ENCODE results near the gene TRABD2B.

Gene TRABD2B

GRCh38 chr1:47812904-47813514 lies 184.2 kb downstream of the TRABD2B start:
- Mint-ChIP-seq H3K27ac (no peak overlapping the region), H3K27me3 (no peaks in the 10 kb centered on the region), H3K4me3 (no peak overlapping the region), H3K36me3 (ENCODE audit: low read depth) (no peaks in the 10 kb centered on the region), H3K9me3 (no peaks in the 10 kb centered on the region), H3K4me1 (ENCODE audit: low read depth) (no peaks in the 10 kb centered on the region)

GRCh38 chr1:47810964-47811682 lies 186.1 kb downstream of the TRABD2B start:
- Mint-ChIP-seq H3K27ac (no peak overlapping the region), H3K4me3 (no peak overlapping the region), H3K4me1 (ENCODE audit: low read depth) (no peaks in the 10 kb centered on the region), H3K9me3 (no peaks in the 10 kb centered on the region), H3K36me3 (ENCODE audit: low read depth) (no peaks in the 10 kb centered on the region), H3K27me3 (no peaks in the 10 kb centered on the region)

GRCh38 chr1:47809301-47810084 lies 187.7 kb downstream of the TRABD2B start:
- no peak overlapping the region for H3K4me3 Mint-ChIP-seq
- H3K27me3 Mint-ChIP-seq: no peaks in the 10 kb centered on the region
- H3K9me3 Mint-ChIP-seq: no peaks in the 10 kb centered on the region
- H3K36me3 Mint-ChIP-seq (ENCODE audit: low read depth): no peaks in the 10 kb centered on the region
- no peak overlapping the region for H3K27ac Mint-ChIP-seq
- no peaks in the 10 kb centered on the region for H3K4me1 Mint-ChIP-seq (ENCODE audit: low read depth)

- no peaks in the 10 kb centered on the region for H3K36me3 Mint-ChIP-seq (ENCODE audit: low read depth)
- no peak overlapping the region for H3K4me3 Mint-ChIP-seq
- no peaks in the 10 kb centered on the region for H3K4me1 Mint-ChIP-seq (ENCODE audit: low read depth)
- H3K9me3 Mint-ChIP-seq: no peaks in the 10 kb centered on the region
- H3K27me3 Mint-ChIP-seq: no peaks in the 10 kb centered on the region
- no peak overlapping the region for H3K27ac Mint-ChIP-seq
Measured at GRCh38 chr1:47808612-47809011, 188.6 kb downstream of the TRABD2B start.

- Mint-ChIP-seq H3K27ac (no peak overlapping the region), H3K27me3 (no peaks in the 10 kb centered on the region), H3K4me1 (ENCODE audit: low read depth) (no peaks in the 10 kb centered on the region), H3K4me3 (no peak overlapping the region), H3K9me3 (no peaks in the 10 kb centered on the region), H3K36me3 (ENCODE audit: low read depth) (no peaks in the 10 kb centered on the region)
Measured at GRCh38 chr1:47805921-47806361, 191.2 kb downstream of the TRABD2B start.

- Mint-ChIP-seq H3K4me1 (ENCODE audit: low read depth) (no peaks in the 10 kb centered on the region), H3K36me3 (ENCODE audit: low read depth) (no peaks in the 10 kb centered on the region), H3K27me3 (no peaks in the 10 kb centered on the region), H3K9me3 (no peaks in the 10 kb centered on the region), H3K4me3 (no peak overlapping the region), H3K27ac (no peak overlapping the region)
Measured at GRCh38 chr1:47805018-47805417, 192.2 kb downstream of the TRABD2B start.

- no peaks in the 10 kb centered on the region for H3K4me1 Mint-ChIP-seq (ENCODE audit: low read depth)
- H3K27me3 Mint-ChIP-seq: no peaks in the 10 kb centered on the region
- H3K27ac Mint-ChIP-seq: no peak overlapping the region
- H3K9me3 Mint-ChIP-seq: no peaks in the 10 kb centered on the region
- H3K36me3 Mint-ChIP-seq (ENCODE audit: low read depth): no peaks in the 10 kb centered on the region
- H3K4me3 Mint-ChIP-seq: no peak overlapping the region
Measured at GRCh38 chr1:47803815-47804501, 193.2 kb downstream of the TRABD2B start.

- Mint-ChIP-seq H3K4me3 (no peak overlapping the region), H3K27me3 (no peaks in the 10 kb centered on the region), H3K4me1 (ENCODE audit: low read depth) (no peaks in the 10 kb centered on the region), H3K27ac (no peak overlapping the region), H3K9me3 (no peaks in the 10 kb centered on the region), H3K36me3 (ENCODE audit: low read depth) (no peaks in the 10 kb centered on the region)
Measured at GRCh38 chr1:47797575-47797974, 199.6 kb downstream of the TRABD2B start.

GRCh38 chr1:47796626-47797025 lies 200.6 kb downstream of the TRABD2B start:
- no peaks in the 10 kb centered on the region for H3K27me3 Mint-ChIP-seq
- no peaks in the 10 kb centered on the region for H3K36me3 Mint-ChIP-seq (ENCODE audit: low read depth)
- H3K9me3 Mint-ChIP-seq: no peaks in the 10 kb centered on the region
- no peak overlapping the region for H3K27ac Mint-ChIP-seq
- H3K4me1 Mint-ChIP-seq (ENCODE audit: low read depth): no peaks in the 10 kb centered on the region
- H3K4me3 Mint-ChIP-seq: no peak overlapping the region

- Mint-ChIP-seq H3K4me1 (ENCODE audit: low read depth) (no peaks in the 10 kb centered on the region), H3K9me3 (no peaks in the 10 kb centered on the region), H3K27ac (no peak overlapping the region), H3K4me3 (no peak overlapping the region), H3K27me3 (no peaks in the 10 kb centered on the region), H3K36me3 (ENCODE audit: low read depth) (no peaks in the 10 kb centered on the region)
Measured at GRCh38 chr1:47795102-47795501, 202.1 kb downstream of the TRABD2B start.

- no peak overlapping the region for H3K27ac Mint-ChIP-seq
- H3K4me1 Mint-ChIP-seq (ENCODE audit: low read depth): no peaks in the 10 kb centered on the region
- H3K36me3 Mint-ChIP-seq (ENCODE audit: low read depth): no peaks in the 10 kb centered on the region
- H3K4me3 Mint-ChIP-seq: no peak overlapping the region
- H3K9me3 Mint-ChIP-seq: no peaks in the 10 kb centered on the region
- H3K27me3 Mint-ChIP-seq: peaks cover 3% of the 10 kb centered on the region
Measured at GRCh38 chr1:47794530-47794929, 202.7 kb downstream of the TRABD2B start.

GRCh38 chr1:47794081-47794480 lies 203.1 kb downstream of the TRABD2B start:
- Mint-ChIP-seq H3K4me3 (no peak overlapping the region), H3K9me3 (no peaks in the 10 kb centered on the region), H3K4me1 (ENCODE audit: low read depth) (no peaks in the 10 kb centered on the region), H3K27me3 (peaks cover 4% of the 10 kb centered on the region), H3K36me3 (ENCODE audit: low read depth) (no peaks in the 10 kb centered on the region), H3K27ac (no peak overlapping the region)

GRCh38 chr1:47793563-47793962 lies 203.6 kb downstream of the TRABD2B start:
- Mint-ChIP-seq H3K36me3 (ENCODE audit: low read depth) (no peaks in the 10 kb centered on the region), H3K4me1 (ENCODE audit: low read depth) (no peaks in the 10 kb centered on the region), H3K4me3 (no peak overlapping the region), H3K9me3 (no peaks in the 10 kb centered on the region), H3K27ac (no peak overlapping the region), H3K27me3 (peaks cover 4% of the 10 kb centered on the region)

GRCh38 chr1:47792779-47793178 lies 204.4 kb downstream of the TRABD2B start:
- no peak overlapping the region for H3K4me3 Mint-ChIP-seq
- no peaks in the 10 kb centered on the region for H3K9me3 Mint-ChIP-seq
- H3K27me3 Mint-ChIP-seq: peaks cover 4% of the 10 kb centered on the region
- H3K36me3 Mint-ChIP-seq (ENCODE audit: low read depth): no peaks in the 10 kb centered on the region
- H3K27ac Mint-ChIP-seq: no peak overlapping the region
- H3K4me1 Mint-ChIP-seq (ENCODE audit: low read depth): no peaks in the 10 kb centered on the region
